NCI-H69 (cell line): ENCODE data around the gene SLC39A8.
A peak's percentile ranks its signal among the peaks of the same experiment; 100 is the strongest.
"Not testable (repeated sequence)": the region's sequence is repeated elsewhere in the genome, so short reads cannot be mapped to it uniquely, and the experiment has no call there.

ENCODE experiments used
- DNase-seq: peaks from one replicate; lab custom pipeline; 2025; lab: John Stamatoyannopoulos, UW

Gene SLC39A8

DNA sequence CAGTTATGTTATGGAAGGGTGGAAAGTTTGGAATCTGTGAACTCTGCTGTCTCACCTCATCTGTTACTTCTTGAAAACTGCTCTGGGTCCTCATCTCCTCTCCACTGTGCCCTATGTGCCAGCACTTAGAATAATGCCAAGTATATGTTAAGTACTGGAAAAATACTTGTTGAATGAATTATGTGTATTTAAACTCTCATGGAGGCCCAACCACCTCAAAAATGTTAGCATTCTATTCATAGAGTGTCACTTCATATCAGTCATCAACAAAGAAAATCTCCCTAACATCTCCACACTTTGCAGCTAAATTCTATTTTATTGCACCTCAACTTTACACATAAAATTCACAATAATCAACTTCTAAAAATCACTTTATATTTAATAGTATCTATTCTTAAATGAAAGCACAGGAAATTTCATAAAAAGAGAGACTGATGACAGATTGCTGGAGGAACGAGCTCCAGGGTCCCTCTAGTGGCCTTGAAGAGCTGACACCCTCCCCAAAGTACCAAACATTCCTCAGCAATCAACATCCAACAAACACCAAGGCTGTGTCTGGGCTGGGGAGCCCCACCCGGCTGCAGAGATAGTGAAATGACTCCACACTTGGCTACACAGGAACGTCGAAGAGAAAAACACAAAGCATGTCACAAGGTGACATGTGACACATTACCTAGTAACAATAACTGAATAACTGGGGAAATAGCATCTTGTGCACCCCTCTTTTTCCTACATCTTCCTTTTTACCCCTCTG is 45.8 kb downstream of the SLC39A8 start:
- DNase-seq = peak; percentile 57

- no peak for DNase-seq
Observed at GRCh38 chr4:102298716-102299115, 46.6 kb downstream of the SLC39A8 start.

- no peak for DNase-seq
Observed at GRCh38 chr4:102295153-102295862, 50.0 kb downstream of the SLC39A8 start.

GRCh38 chr4:102288497-102288896 is 56.8 kb downstream of the SLC39A8 start:
- DNase-seq = no peak

- no peak for DNase-seq
Observed at GRCh38 chr4:102285831-102286230, 59.5 kb downstream of the SLC39A8 start.

DNA sequence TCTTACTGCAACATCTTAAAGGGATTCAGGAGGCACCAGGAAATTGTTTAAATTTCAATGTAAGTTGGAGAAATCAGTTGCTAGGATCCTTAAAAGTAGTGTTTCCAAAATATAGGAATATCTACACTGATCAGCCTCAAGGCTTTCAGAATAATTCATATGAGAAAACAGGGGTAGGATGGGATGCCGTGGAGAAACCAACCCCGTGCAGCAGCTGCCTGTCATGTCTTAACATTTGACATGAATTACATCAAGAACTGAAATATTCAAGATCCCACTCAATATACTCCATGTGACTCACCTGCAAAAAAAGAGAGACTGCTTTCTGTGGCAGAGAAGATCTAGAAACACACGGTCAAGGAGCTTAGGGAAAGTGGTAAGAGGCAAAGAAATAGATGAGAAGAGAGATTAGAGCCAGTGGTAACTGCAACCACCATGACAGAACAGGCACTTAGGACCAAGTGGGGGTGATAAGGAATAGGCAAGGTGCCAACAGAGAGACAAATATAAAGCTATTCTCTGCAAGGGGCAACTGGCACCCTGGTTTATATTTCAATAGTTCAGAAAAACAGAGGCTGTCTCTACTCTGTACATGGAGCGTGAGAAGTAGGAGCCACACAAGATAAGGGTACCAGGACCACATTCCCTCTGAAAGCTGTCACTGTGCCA is 64.0 kb downstream of the SLC39A8 start:
- no peak for DNase-seq

GRCh38 chr4:102273317-102273716 is 72.0 kb downstream of the SLC39A8 start:
- not testable (repeated sequence) for DNase-seq

DNA sequence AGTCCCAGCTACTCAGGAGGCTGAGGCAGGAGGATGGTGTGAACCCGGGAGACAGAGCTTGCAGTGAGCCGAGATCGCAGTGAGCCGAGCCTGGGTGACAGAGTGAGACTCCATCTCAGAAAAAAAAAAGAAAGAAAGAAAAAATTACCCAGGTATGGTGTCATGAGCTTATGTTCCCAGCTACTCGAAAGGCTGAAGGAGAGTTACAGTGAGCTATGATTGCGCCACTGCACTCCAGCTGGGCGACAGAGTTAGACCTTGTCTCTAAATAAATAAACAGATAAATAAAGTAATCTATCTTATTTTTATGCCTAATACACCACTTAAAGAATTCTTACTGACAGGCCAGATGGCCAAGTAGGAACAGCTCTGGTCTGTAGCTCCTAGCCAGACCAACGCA is 73.0 kb downstream of the SLC39A8 start:
- DNase-seq = no peak

DNA sequence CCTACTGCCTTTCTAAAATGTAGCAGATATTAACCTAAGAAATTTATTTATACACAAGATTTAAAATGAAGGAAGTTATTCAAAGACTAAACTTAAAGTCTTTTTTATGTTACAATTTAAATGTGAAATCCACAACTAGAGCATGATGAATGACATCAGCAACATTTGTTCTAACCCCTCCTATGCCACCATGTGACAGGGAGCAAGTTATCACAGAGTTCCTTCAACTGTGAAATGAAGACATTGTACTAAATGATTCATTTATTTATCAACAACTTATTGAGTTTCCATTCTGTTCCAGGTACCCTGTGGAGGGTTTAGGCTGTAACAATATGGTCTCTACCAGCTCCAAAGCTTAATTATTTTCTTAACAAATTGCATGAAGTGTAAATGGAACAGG is 76.9 kb downstream of the SLC39A8 start:
- no peak for DNase-seq

GRCh38 chr4:102263024-102263787 is 82.1 kb downstream of the SLC39A8 start:
- DNase-seq = peak; percentile 78

- DNase-seq = no peak
Observed at GRCh38 chr4:102259702-102260101, 85.6 kb downstream of the SLC39A8 start.

DNA sequence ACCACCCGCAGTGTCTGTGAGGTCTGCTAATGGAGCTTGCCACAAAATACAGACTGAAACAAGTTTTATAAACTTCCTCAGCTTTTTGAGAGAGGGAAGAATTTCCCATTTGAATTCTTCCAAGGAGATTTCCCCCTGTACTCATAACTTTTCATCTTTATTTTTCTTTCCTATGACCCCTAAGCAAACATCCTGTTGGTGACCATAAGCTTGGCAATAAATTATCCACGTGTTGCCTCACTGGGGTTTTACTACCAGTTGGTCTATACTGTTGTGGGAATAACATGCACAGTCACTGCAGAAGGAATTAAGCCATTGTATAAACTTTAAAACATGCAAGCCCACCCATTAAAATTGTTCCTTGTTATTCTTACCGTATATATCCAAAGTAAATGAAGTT is 86.2 kb downstream of the SLC39A8 start:
- no peak for DNase-seq

- no peak for DNase-seq
Observed at GRCh38 chr4:102256321-102256720, 89.0 kb downstream of the SLC39A8 start.

DNA sequence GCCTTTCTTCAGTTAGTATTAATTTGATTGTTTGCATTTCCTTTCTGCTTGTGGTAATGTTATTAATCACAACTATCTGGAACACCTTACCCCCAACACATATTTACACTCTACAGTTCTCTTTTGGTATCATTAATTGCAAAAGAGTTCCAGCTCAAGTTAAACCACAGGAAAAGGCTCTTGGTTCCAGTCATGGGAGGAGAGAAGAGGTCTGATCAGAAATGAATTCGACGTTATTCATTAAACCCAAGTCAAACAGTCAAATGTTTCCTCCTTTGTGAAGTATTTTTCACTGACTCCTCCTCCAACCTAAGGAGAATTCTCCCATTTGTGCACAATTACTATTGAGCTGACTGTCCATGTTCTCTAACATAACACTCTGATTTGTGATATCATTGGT is 91.4 kb downstream of the SLC39A8 start:
- no peak for DNase-seq

DNA sequence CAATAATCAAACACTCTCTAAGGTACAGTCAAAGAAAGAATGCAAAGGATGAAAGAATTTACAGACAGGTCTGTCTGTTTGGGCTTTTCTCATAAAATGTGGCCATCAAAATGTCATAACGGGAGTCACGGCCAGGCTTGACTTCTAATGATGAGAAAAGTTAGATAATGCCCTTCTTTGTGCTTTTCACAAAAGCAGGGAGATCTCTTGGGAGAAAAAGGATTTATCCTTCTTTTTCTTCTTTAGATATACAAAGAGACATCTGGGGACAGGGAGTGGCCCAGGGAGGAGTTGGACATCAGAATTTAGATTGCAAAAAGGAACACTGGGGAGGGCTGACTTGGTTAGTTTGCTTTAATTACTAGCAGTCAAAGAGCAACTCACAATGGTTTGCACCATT is 93.1 kb downstream of the SLC39A8 start:
- DNase-seq = no peak

GRCh38 chr4:102250341-102250740 is 94.9 kb downstream of the SLC39A8 start:
- no peak for DNase-seq

GRCh38 chr4:102247041-102247440 is 98.2 kb downstream of the SLC39A8 start:
- no peak for DNase-seq

- DNase-seq = no peak
Observed at GRCh38 chr4:102246416-102246815, 98.9 kb downstream of the SLC39A8 start.

DNA sequence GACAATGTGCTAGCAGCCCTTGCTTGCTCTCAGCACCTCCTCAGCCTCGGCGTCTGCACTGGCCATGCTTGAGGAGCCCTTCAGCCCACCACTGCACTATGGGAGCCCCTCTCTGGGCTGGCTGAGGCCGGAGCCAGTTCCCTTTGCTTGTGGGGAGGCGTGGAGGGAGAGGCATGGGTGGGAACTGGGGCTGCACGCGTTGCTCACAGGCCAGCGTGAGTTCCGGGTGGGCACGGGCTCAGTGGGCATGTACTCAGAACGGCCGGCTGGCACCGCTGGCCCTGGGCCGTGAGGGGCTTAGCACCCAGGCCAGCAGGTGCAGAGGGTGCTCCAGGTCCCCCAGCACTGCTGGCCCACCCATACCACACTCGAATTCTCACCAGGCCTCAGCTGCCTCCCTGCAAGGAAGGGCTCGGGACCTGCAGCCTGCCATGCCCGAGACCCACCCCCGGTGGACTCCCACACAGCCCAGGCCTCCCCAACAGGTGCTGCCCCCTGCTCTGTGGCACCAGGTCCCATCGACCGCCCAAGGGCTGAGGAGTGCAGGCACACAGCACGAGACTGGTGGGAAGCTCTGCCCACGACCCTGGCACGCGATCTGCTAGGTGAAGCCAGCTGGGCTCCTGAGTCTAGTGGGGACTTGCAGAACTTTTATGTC is 100.3 kb downstream of the SLC39A8 start:
- DNase-seq = no peak

DNA sequence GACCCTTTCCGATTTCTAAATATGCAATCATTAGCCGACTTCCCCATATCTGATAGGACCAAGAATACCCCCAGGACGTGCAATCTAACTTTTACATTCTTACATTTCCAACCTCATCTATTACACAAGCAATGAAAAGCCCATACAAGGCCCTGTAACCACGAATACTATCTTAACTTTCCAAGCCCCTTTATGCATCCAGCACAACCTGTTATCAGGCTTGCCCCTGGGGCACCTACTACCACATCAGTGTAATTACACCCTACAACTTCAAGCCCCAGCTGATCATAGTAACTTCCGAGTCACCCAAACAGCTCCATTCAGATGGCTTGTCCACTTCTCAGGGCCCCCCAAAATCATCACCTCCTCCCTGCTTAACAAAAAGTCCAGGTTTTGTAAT is 102.0 kb downstream of the SLC39A8 start:
- not testable (repeated sequence) for DNase-seq

DNA sequence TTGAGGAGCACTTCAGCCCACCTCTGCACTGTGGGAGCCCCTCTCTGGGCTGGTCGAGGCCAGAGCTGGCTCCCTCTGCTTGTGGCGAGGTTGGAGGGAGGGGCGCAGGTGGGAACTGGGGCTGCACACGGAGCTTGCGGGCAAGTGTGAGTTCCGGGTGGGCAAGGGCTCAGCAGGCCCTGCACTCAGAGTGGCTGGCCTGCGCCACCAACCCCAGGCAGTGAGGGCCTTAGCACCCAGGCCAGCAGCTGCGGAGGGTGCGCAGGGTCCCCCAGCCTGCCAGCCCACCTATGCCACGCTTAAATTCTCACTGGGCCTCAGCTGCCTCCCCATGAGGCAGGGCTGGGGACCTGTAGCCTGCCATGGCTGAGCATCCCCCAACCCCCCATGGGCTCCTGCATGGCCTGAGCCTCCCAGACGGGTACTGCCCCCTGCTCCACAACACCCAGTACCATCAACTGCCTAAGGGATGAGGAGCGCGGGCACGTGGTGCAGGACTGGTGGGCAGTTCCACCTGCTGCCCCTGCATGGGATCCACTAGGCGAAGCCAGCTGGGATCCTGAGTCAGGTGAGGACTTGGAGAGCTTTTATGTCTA is 110.9 kb downstream of the SLC39A8 start:
- DNase-seq = no peak
